HUES48 (cell line): ENCODE measurements around the gene TXNL4A.

ENCODE experiments used
- H3K27ac ChIP-seq: one replicate; pipeline ENCODE4 v1.7.0; 2013; ENCODE audit warnings: low read depth, low read length, inconsistent platforms
- H3K27me3 ChIP-seq: 2 replicates; pipeline ENCODE4 v1.6.1; 2013; ENCODE audit warnings: mild to moderate bottlenecking, low read length; ENCODE audit not compliant: control insufficient read depth, insufficient read depth
- H3K36me3 ChIP-seq: 2 replicates; pipeline ENCODE4 v1.6.1; 2013; ENCODE audit warnings: low read length; ENCODE audit not compliant: control insufficient read depth, insufficient read depth
- H3K4me1 ChIP-seq: 2 replicates; pipeline ENCODE4 v1.6.1; 2013; ENCODE audit warnings: mild to moderate bottlenecking, low read length; ENCODE audit not compliant: control insufficient read depth, insufficient read depth
- H3K4me3 ChIP-seq: 2 replicates; pipeline ENCODE4 v1.5.1; 2013; ENCODE audit warnings: mild to moderate bottlenecking, low read depth, low read length
- H3K9ac ChIP-seq: 2 replicates; pipeline ENCODE4 v1.6.1; 2013; ENCODE audit warnings: mild to moderate bottlenecking, low read depth, low read length, moderate library complexity
- H3K9me3 ChIP-seq: 2 replicates; pipeline ENCODE4 v1.6.1; 2013; ENCODE audit warnings: low read length; ENCODE audit not compliant: control insufficient read depth, insufficient read depth

Gene TXNL4A

DNA sequence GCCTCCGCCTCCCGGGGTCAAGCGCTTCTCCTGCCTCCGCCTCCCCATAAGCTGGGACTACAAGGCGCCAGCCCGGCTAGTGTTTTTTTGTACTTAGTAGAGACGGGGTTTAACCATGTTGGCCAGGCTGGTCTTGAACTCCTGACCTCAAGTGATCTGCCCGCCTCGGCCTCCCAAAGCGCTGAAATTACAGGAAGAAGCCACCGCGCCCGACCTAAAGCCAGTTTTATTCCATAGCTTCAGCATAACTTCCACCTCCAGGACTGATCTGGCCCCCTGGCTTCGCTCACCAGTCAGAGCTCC is 783 bp upstream of the TXNL4A start:
- H3K36me3 ChIP-seq, result peaks cover 27% of the 10 kb centered on the region
- no peaks in the 10 kb centered on the region for H3K27me3 ChIP-seq
- H3K9ac ChIP-seq, result 0 out of 2 replicates have a peak overlapping the region, but pooled peaks have one; percentile 85
- peak overlapping the region; percentile 91 for H3K4me3 ChIP-seq
- H3K27ac ChIP-seq, result peak overlapping the region; percentile 87
- peaks cover 34% of the 10 kb centered on the region for H3K4me1 ChIP-seq
- H3K9me3 ChIP-seq, result no peaks in the 10 kb centered on the region

DNA sequence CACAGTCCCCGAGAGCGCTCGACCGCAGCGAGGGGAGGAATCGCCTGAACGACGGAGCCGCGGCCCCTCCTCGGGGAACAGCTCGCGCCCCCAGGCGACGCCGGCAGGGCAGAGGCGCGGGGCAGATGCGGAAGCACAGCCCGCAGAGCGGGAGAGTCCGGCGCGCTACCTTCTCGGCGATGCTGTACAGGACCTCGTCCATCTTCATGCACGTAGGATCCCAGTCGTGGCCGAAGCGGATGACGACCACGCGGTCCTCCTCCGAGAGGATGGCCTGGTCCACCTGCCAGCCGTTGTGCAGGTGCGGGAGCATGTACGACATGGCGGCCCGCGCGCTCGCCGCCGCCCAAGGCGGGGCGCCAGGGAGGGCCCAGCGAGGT is 302 bp downstream of the TXNL4A start:
- Histone ChIP-seq H3K4me3 (peak overlapping the region; percentile 91), H3K9me3 (no peaks in the 10 kb centered on the region), H3K27me3 (no peaks in the 10 kb centered on the region), H3K9ac (peak overlapping the region; percentile 85), H3K27ac (peak overlapping the region; percentile 87), H3K36me3 (peaks cover 30% of the 10 kb centered on the region), H3K4me1 (peaks cover 23% of the 10 kb centered on the region)

DNA sequence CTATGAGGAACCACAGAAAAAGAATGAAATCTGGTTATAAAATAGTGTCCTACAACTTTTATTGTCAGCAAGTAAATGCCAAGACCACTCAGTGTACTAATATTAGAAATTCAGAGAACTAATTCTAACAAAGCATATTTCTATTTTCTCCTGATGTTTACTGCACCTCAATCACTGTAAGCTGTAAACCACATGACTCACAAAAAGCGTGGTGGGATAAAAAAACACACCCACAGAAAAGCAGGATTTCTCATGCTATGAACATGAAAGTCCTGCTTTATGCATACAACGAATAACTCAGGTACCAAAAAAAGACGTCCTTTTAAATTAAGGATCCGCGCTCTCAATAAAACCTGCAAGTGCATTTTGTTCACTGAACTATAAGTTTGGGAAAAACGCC is 797 bp downstream of the TXNL4A start:
- peaks cover 18% of the 10 kb centered on the region for H3K4me1 ChIP-seq
- H3K4me3 ChIP-seq, result peak overlapping the region; percentile 91
- peaks cover 32% of the 10 kb centered on the region for H3K36me3 ChIP-seq
- H3K9ac ChIP-seq, result peak overlapping the region; percentile 85
- no peaks in the 10 kb centered on the region for H3K27me3 ChIP-seq
- H3K9me3 ChIP-seq, result no peaks in the 10 kb centered on the region
- H3K27ac ChIP-seq, result peak overlapping the region; percentile 87

DNA sequence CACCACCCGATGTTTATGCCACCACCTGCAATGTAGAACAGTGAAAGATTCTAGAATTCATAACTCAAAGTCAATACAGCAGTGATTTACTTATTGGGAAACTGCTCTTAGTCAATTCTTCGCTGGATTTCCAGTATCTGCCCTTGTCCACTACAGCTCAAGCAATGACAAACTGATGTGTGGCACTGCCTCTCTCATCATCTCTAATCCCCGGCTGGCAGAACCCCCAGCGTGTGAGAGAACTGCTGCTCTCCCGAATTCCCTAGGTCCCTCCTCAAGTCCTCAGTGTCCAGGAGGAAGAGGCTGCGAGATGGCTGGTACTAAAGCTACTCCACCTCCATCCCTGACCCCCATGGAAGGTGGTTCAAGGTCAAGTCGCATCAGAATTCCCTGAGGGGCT is 1.6 kb downstream of the TXNL4A start:
- Histone ChIP-seq H3K4me1 (peaks cover 10% of the 10 kb centered on the region), H3K4me3 (peak overlapping the region; percentile 91), H3K27me3 (no peaks in the 10 kb centered on the region), H3K9ac (no peak overlapping the region), H3K36me3 (peaks cover 36% of the 10 kb centered on the region), H3K9me3 (no peaks in the 10 kb centered on the region), H3K27ac (no peak overlapping the region)

DNA sequence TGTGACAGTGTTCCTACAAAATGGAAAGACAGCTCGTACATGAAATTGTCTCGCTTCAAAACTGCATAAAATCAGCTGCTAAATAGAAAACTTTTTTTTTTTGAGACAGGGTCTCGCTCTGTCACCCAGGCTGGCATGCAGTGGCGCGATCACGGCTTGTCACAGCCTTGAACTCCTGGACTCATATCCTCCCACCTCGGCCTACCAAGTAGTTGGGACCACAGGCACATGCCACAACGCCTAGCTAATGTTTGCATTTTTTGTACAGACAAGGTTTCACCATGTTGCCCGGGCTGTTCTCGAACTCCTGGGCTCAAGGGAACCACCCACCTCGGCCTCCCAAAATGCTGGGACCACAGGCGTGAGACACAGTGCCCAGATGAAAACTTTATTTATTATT is 3.2 kb downstream of the TXNL4A start:
- Histone ChIP-seq H3K27me3 (no peaks in the 10 kb centered on the region), H3K4me1 (peaks cover 10% of the 10 kb centered on the region), H3K36me3 (peaks cover 36% of the 10 kb centered on the region), H3K9me3 (no peaks in the 10 kb centered on the region), H3K9ac (no peak overlapping the region), H3K4me3 (no peak overlapping the region), H3K27ac (no peak overlapping the region)

DNA sequence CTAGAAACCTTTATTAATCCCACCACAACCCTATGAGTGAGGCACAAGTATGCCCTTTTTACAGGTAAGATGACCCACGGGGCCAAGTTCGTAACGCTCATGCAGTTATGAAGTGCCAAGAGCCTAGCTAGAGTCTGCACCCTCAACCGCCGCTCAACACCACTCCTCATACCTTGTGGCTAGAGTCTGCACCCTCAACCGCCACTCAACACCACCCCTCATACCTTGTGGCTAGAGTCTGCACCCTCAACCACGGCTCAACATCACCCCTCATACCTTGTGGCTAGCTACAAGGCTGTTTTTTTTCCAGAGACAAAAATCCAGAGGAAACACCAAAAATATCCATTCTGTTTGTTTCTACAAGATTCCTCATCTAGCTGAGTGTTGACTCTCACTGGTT is 4.6 kb downstream of the TXNL4A start:
- Histone ChIP-seq H3K4me1 (peaks cover 10% of the 10 kb centered on the region), H3K9me3 (no peaks in the 10 kb centered on the region), H3K27me3 (no peaks in the 10 kb centered on the region), H3K36me3 (peaks cover 45% of the 10 kb centered on the region), H3K4me3 (no peak overlapping the region), H3K27ac (no peak overlapping the region), H3K9ac (no peak overlapping the region)

DNA sequence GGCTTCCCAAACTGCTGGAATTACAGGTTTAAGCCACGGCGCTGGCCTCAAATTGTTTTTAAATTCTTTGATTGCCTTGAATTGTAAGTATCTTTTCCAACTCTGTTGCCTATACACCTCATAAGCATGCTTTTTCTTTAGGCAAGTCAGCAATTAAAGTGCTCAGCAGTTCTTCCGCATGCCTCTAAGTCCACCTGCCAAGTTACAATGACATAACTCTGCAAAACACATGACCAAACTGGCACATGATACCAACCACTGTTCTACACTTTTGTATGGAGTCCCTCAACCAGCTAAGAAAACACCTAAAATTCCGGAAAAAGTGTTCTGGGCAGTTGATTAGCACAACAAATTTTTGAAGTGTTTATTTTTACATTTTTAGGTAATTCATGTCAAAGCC is 5.1 kb downstream of the TXNL4A start:
- no peak overlapping the region for H3K9ac ChIP-seq
- H3K4me3 ChIP-seq, result no peak overlapping the region
- H3K9me3 ChIP-seq, result no peaks in the 10 kb centered on the region
- H3K4me1 ChIP-seq, result peaks cover 10% of the 10 kb centered on the region
- peaks cover 45% of the 10 kb centered on the region for H3K36me3 ChIP-seq
- no peak overlapping the region for H3K27ac ChIP-seq
- H3K27me3 ChIP-seq, result no peaks in the 10 kb centered on the region

DNA sequence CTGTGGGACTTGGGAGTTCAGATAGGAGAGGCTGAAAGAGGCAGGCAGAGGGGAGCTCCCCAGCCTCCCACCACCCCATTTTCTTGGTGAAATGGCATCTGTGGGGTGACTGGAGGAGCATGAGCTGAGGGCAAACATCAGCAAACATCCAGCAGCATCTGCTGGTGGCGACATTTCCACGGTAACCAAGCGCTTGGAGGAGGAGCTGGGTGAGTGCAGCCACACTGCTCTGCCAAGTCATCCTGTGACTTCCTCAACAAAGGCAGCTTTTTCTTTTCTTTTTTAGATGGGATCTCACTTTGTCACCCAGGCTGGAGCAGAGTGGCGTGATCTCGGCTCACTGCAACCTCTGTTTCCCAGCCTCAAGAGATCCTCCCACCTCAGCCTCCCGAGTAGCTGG is 5.6 kb downstream of the TXNL4A start:
- H3K4me3 ChIP-seq, result no peak overlapping the region
- peaks cover 48% of the 10 kb centered on the region for H3K36me3 ChIP-seq
- H3K4me1 ChIP-seq, result peaks cover 10% of the 10 kb centered on the region
- H3K9ac ChIP-seq, result no peak overlapping the region
- no peaks in the 10 kb centered on the region for H3K9me3 ChIP-seq
- H3K27me3 ChIP-seq, result no peaks in the 10 kb centered on the region
- no peak overlapping the region for H3K27ac ChIP-seq

DNA sequence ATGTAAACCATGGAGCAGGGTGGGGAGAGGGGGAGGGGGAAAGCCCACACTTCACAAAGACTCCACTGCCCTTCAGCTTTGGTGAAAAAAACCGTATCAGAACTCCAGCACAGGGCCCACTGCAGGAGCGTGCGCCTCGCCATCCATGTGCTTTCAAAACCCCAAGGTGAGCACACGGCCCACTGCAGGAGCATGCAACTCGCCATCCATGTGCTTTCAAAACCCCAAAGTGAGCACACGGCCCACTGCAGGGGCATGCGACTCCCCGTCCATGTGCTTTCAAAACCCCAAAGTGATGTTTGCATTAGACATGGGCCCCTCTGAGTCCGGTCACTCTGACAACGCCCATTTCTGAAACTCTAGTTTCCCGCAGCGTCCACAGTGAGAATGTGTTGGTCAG is 7.8 kb downstream of the TXNL4A start:
- Histone ChIP-seq H3K4me1 (no peaks in the 10 kb centered on the region), H3K36me3 (peaks cover 55% of the 10 kb centered on the region), H3K27me3 (no peaks in the 10 kb centered on the region), H3K9me3 (no peaks in the 10 kb centered on the region), H3K27ac (no peak overlapping the region), H3K4me3 (no peak overlapping the region), H3K9ac (no peak overlapping the region)

DNA sequence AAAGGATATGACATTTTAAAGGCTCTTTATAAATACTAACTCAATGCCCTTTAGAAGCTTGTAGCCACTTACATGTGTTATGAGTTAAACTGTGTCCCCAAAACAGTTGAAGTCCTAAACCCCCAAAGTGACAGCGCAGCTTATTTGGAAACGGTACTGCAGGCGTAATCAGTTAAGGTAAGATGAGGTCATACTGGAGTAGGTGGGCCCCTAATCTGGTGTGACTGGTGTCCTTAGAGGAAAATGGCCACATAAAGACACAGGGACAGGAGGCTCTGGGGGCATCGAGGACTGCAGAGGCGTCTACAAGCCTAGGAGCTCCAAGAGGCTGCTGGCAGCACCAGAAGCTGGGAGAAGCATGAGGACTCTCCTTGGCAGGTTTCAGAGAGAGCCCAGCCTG is 8.5 kb downstream of the TXNL4A start:
- no peak overlapping the region for H3K9ac ChIP-seq
- no peaks in the 10 kb centered on the region for H3K4me1 ChIP-seq
- H3K4me3 ChIP-seq, result no peak overlapping the region
- H3K9me3 ChIP-seq, result no peaks in the 10 kb centered on the region
- H3K36me3 ChIP-seq, result peaks cover 55% of the 10 kb centered on the region
- no peak overlapping the region for H3K27ac ChIP-seq
- no peaks in the 10 kb centered on the region for H3K27me3 ChIP-seq

DNA sequence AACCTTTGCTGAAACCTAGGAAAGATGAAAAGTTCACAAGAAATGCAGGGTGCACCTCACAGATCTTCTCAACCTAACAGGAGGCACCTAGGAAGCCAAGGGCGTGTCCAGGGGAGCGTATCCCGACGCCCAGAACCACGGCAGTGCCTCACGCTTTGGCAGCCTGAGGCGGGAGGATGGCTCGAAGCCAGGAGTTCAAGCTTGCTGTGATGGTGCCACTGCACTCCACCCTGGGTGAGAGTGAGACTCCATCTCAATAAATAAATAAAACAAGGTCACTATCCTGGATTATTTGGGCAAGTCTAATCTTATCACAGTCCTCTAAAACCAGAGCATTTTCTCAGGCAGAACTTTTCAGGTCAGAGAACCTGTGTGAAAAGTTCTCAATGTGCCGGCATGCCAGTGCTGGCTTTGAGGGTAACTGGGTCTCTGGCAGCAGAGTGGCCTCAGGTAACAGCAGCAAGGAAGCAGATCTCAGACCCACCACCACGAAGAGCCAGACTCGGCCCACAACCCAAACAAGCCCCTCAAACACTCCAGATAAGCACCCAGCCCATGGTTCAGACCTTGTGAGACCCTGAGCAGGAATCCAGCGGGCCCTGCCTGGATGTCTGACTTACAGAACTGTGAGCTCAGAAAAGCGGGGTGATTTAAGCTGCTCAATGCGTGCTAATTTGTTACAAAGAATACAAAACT is 12.2 kb downstream of the TXNL4A start:
- Histone ChIP-seq H3K9ac (no peak overlapping the region), H3K4me1 (no peaks in the 10 kb centered on the region), H3K9me3 (no peaks in the 10 kb centered on the region), H3K4me3 (no peak overlapping the region), H3K36me3 (peaks cover 73% of the 10 kb centered on the region), H3K27ac (no peak overlapping the region), H3K27me3 (no peaks in the 10 kb centered on the region)

DNA sequence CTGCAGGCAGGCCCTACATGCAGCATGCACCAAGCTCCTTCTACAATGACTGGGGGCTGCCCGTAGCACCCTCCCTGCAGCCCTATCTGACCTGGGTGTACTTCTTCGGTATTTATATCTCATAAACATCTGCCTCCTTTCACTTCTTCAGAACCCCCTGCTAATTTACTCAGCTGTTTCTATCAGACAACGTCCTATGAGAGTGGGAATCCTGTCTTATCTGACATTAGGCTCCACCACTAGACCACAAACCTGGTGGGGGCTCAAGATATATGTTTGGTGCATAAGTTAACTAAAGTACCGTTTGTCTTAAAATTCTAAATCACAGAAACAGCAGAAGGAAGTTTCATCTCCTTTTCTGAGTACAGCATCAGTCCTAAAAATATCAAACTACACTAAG is 13.3 kb downstream of the TXNL4A start:
- H3K27me3 ChIP-seq, result no peaks in the 10 kb centered on the region
- no peak overlapping the region for H3K9ac ChIP-seq
- no peaks in the 10 kb centered on the region for H3K9me3 ChIP-seq
- H3K27ac ChIP-seq, result no peak overlapping the region
- no peaks in the 10 kb centered on the region for H3K4me1 ChIP-seq
- H3K36me3 ChIP-seq, result peaks cover 84% of the 10 kb centered on the region
- H3K4me3 ChIP-seq, result no peak overlapping the region
